ENCODE data around the gene PDE4D.

PDE4D gene

DNA sequence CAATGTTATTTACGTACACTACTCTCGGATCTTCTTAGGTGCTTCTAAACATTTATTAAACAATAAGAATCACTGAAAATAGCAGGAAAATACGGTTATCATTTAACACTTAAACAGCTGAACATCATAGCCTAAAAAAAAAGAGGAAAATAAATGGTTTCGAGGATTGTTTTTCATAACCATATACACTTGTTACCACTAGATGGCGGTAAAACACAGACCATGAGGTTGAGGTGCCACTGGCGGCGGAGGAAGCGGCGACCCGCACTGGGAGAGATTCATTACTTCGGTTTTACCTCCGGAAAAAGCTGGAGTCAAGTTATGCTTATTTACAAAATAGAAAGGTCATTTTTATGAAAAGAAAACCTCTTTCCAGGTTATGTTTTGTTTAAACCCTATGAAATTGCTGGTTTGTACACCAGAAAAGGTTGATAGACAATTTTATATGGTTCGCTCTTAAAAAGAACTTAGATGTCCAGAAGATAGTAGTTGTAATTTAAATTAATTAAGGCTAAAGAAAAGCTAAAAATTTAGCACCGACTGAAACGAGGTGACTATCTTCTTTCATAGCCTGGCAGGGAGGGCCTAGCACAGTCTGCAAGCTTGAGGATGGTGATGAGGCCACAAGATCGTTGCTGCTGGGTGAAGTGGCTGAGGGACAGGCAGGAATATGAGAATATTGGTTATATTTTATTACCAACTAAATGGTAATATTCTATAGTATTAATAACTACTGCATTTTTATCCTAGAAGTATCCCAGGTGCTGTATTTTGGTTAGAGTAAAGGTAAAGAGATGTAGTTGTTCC lies 704.9 kb downstream of the PDE4D start:
- DNase-seq, result peak; percentile 72

DNA sequence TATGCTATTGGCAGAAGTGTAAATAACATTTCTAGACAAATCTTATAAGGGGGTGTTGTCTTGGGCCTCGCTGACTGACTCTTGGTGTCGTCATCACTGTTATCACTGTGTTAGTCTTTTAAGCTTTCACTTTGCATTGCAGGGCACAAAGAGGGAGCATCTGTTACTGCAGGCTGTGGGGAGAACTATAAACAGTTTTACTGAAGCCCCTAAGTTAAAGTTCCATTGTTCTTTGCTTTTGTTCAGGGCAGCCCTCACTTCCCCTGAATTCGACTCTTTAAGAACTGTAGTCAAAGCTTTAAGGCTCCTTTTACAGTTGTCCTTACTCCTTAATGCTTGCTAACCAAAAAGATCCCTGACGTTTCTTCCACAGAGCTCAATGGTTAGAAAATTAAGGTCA lies 705.7 kb downstream of the PDE4D start:
- DNase-seq, result no peak

DNA sequence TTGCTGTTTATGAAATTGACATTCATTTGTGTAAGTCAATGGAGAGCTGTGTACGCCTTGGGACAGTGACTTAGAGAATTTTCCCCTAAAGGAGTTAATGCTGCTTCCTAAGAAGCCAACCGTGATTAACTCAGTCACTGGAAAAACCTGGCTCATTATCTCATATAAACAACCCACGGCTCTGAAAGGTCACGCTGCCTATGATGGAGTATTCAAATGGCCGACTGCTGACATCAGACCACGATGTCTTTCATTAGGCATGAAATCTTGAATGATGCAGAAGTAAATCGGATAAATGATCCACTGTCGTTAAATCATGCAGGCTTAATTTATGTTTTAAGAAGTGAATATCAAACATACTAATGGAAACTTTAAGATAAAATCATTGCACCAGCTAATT lies 706.9 kb downstream of the PDE4D start:
- DNase-seq, result no peak

DNA sequence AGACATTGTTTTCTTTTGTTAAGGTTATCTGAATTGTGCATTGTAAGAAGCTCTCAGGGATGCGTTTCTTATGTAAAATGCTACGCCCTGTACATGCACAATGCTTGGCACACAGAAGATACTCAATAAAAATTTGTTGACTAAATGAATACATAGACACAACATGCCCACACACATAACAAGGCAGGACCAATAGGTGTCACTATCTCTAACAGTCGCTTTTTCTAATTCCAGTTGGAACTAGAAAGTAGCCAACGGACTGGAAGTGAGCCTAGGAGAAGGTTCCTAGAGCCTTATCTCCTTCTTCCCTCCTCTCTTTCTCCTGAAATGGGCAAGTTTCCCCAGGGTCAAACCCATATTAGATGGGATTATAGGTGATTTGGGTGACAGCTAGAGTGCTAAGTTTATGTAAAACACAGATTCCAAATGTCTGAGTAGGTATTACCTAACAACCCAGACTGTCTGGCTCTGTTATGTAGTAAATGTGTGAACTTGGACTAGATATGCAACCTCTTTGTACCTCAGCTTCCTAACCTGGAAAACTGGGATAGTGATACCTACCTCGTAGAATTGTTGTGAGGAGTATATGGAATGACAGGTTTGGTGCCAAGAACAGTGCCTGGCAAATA lies 707.7 kb downstream of the PDE4D start:
- no peak for DNase-seq

DNA sequence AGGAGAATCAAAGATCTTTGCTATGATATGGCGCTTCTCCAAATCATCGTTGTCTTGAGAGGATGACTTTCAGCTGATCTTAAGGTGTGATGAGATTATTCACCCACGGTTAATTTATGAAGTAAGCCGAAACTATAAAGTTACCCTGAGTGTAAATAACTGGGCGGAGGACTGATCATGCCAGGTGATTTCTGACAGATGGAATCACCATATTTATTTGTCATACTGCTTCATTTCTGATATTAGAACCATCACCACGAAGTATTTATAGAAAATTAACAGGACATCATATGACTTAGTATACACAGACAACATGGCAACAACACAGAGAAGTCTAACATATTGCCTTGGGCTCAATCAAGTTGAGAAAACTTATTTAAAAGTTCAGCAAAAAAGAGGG lies 708.8 kb downstream of the PDE4D start:
- no peak for DNase-seq

DNA sequence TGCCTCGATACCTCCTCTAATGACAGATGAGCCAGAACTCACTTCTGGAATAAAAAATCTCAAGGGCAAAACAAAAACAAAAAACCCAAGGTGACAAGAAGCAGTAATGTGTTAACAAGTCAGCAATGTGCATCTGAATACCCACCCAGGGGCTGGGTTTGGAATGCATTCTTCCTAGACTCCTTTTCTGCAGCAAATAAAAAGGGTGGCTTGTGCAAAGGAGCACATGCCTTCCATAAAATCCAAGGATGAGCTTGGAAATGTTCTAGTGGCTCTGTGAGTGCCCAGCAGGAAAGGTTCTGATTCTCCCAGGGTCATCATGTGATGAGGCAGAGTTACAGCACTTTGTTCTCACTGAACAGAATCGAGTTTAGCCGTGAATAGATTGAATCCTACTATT lies 710.8 kb downstream of the PDE4D start:
- no peak for DNase-seq

DNA sequence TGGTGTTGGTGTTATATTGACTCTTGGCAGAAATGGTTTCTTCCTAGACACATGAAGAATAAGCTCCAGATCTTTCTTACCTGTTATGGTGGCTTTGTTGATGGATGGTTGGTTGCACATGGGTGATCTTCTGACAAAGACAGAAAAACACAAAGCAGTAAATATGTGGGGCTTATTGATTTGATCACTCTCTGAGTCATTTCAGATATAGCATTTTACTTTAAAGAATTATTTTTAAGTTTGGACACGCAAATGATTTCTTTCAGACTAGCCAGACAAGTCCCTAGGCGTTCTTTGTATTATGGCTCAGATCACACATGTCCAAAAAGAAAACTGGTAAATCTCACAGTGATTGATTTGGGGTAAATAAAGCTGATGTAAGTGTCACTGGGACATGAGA lies 713.0 kb downstream of the PDE4D start:
- DNase-seq, result no peak

DNA sequence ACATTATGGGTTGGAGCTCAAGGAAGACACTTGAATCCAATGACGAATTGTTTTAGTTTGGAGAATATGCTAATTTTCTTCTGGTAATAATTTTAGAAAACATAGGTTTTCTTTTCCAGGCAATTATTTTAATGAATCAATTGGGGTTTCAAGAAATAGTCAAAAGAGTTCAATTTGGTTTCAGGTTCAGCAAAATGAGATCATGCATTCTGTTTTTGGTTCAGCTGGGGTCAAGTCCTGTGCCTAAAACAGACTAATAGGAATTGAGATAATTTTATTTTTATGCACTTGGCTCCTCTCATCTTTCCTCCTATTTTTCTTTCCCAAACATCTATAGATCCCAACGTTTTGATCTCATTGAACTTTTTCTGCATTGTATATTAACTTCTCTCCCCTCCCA lies 713.8 kb downstream of the PDE4D start:
- DNase-seq, result no peak

DNA sequence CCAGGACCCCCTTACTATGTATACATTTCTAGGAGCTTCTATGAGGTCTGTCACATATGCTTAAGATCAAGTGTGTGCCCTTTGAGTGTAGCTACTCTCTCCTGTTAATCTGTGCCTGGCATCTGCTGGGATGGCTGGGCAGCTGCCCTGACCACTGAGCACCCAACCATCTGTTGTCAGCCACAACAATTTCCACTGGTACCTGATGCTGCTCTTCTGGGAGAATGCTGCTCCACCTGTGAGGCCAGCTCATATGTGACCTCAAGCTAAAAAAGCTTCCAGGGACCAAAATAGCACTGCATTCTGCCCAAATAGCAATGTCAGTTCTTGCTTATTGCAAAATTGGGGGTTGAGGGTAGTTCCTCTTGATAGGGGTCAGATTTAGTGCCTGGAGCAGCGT lies 715.0 kb downstream of the PDE4D start:
- no peak for DNase-seq

DNA sequence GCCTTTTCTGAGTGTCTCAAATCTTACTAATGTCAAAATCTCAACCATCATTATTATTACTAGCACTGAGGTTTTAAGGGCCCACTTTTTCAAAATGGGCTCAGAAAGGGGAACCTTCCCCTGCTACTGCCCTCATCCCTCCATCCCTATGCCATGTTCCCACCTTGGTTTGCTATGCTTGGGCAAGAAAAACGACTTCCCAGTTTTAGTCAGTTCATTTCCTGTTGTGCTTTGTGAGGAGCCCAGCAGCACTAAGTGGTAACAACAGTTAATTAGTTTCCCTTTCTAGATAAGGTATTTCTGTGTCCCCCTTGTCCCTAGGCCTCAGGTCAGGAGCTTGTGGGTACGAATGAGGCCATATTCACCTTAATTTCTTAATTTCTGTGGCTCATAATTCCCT lies 715.5 kb downstream of the PDE4D start:
- DNase-seq, result no peak

DNA sequence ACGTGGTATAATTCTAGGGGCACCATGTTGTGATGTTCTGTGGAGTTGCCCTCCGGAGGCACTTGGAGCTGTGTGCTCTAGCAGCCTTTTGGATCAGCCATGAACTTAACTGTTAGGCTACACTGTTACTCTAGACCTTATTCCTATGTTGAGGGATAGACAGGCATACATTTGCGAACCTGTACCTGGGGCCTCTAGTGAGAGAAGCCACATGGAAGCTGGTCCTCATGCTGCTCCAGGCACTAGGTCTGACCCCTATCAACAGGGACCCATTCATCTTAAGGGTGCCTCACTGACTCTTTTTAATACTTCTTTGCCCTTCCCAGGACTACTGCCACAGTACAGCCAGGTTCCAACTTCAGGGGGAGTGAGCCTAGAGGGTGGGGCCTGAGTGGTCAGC lies 715.9 kb downstream of the PDE4D start:
- no peak for DNase-seq

DNA sequence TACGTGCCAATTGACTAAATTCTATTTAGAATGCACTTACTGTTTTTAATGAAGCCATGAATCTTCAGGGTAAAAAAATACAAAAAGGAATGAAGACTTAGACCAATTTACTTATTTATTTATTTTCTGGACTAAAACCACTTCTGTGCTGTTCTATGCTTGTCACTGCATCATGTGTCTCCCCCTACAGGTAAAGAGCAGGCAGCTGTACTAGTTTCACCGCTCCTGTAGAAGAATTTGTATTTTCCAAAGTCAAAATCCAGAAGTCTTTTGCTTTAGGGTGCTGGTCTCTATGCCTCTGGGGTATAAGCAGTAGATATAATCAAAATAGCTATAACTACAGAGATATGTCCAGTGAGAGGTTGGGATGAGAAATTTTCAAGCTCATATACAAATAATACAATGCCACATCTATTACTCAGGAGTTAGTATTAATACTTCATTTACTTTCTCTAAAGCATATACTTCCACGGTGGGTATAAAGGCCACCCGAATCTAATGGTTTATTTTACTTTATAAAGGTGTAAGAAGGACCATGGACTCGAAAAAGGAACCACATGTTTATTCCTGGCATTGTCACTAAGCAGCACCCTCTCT lies 719.2 kb downstream of the PDE4D start:
- peak; percentile 33 for DNase-seq

DNA sequence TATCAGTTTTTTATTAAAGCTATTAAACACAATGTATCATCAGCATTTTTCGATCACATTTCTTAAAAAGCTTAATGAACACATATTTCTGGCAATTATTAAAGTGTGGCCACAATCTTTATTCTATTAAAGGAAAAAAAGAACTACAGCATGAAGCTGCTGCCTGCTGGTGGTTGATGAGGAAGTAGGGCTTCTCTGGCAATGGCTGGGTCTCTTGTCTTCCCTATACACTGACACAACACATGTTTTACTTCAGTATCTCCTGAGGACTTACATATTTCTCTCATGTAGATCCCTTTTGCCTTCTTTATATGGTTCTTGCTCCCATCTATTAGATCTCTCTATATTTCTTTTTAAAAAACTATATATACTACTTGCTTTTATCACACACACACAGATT lies 719.9 kb downstream of the PDE4D start:
- DNase-seq, result no peak

DNA sequence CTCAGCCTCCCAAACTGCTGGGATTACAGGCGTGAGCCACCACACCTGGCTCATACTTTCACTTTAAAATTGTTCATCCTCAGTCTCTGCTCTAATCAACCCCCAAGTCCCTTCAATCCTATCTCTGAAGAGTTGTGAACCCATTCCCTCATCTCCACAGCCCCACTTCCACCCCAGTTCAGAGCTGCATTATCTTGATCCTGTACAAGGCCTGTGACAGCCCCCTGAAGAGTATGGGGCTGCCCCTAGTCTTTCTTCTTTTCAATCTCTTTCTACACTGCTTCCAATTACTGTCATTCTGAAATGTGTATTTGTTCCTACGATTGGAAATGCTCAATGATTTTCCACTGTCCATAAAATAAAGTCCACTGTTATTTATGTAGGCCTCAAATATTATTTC lies 722.4 kb downstream of the PDE4D start:
- no peak for DNase-seq

DNA sequence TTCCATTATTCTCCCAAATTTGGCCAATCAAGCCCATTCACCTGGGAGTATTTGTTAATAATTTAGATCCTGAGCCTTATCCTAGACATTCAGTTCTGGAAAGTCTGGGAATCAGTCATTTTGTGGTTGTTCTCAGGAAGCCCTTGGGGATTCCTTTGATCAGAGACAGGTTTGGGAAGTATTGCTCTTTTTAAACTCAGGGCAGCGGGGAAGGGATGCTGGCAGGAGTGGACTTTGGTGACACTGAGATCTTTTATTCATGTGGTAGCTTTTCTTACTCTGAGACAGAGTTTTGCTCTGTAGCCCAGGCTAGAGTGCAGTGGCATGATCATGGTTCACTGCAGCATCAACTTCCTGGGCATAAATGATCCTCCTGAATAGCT lies 723.8 kb downstream of the PDE4D start:
- no peak for DNase-seq

DNA sequence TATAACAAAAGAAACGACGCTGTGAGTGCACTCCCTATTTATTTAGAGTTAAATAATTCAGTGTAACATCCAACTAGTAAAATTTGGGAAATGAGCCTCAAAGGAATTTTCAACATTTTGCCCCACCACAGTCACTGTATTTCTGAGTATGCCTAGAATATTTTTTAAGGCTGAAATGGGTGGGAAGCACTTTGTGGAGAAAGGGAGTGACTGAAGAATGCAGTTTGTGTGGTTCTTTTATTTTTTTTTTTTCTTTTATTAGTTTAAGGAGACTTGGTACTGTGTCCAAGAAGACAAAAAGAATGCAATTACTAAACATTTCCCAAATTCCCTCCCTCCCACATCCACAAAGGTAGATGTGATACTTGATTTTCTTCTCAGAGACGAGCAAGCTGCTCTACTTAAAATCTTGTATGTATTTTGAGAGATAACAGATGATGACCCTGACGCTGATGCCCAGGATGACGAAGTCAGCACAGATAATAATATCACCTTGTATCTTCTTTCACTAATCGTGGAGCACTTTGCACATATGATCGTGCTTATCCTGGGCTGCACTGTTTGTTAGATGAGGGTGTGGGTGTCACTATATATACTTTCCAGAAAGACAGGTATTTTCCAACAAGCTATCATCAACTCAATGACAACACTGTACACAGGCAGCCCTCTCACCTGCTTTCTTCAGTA lies 724.3 kb downstream of the PDE4D start:
- DNase-seq, result no peak

DNA sequence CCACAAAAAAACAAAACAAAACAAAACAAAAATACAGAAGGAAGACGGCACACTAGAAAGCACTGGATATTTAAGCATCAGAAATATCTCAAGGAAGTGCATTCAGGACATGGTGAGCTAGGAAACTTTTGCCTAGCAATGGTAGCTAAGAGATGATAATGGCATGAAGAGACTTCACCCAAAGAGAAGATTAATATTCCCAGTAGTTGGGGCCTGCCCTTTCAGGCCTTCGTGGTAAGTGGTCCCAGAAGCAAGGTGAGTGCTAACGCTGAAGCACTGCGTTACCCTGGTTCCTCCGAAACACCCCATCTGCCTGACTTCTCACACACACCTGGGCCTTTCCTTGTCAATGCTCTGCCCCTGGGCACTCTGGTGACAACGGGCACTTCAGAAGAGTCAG lies 725.5 kb downstream of the PDE4D start:
- no peak for DNase-seq

DNA sequence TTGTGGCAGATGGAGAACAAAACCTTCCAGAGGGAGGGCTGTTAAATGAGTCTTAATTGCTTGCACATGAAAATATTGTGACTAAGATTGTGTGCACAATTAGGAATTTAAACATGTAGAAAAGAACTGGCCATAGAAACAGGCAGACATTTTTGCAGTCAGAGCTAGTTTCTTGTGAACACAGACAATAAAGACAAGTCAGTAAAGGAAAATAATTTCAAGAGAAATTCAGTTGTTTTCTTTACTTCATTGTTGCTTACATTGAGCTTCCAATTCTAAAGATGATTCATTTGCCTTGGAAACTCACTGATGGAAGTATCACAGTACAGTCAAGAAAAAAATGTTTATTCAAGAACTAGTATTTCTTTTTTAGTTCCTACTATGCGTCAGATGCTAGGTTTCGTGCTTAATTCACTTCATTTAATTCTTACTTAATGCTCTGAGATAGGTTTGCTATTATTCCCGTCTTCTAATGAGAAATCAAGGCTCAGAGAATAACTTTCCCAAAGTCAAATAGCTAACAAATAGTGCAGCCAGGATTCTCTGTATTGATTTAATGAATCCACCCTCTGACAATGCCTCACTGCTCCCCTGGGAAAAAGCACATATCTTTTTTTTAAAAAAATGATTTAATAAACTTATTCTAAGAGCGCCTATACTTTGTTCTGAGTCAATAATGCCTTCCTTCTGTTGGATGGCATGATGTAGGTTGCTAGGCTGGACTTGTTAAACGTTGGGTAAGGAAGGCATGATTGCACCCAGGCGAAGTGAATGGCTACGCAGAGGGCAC lies 729.3 kb downstream of the PDE4D start:
- DNase-seq, result no peak

DNA sequence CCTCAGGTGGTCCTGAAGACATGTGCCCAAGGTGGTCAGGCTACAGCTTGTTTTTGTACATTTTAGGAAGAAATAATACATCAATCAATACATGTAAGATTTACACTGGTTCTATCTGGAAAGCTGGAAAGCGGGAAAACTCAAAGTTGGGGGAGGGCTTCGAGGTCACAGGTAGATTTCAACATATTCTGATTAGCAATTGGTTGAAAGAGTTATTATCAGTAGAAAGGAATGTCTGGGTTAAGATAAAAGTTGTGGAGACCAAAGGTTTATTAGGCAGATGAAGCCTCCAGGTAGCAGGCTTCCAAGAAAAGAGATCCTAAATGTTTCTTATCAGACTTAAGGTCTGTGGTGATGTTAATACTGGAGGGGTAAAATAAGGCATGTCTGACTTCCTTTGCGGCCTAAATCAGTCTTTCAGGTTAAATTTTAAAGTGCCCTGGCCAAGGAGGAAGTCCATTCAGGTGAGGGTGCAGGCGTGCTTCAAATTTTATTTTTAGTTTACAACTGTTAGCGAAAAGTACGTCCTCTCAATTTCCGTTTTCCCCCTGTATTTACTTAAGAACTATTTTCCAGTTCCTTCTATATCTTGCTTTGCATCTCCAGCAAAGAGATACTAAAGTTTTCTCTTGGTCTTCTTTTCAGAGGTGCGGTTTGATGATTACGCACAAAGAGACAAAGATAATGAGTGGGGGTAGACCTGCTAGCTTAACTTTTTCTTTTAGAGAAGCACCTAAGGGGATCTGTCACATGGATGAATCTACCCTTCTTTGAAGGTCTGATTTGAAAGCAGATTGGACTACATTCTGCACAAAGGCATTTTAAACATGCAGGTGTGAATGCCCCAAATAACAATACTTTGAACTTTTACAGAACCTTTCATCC lies 732.1 kb downstream of the PDE4D start:
- DNase-seq, result no peak

DNA sequence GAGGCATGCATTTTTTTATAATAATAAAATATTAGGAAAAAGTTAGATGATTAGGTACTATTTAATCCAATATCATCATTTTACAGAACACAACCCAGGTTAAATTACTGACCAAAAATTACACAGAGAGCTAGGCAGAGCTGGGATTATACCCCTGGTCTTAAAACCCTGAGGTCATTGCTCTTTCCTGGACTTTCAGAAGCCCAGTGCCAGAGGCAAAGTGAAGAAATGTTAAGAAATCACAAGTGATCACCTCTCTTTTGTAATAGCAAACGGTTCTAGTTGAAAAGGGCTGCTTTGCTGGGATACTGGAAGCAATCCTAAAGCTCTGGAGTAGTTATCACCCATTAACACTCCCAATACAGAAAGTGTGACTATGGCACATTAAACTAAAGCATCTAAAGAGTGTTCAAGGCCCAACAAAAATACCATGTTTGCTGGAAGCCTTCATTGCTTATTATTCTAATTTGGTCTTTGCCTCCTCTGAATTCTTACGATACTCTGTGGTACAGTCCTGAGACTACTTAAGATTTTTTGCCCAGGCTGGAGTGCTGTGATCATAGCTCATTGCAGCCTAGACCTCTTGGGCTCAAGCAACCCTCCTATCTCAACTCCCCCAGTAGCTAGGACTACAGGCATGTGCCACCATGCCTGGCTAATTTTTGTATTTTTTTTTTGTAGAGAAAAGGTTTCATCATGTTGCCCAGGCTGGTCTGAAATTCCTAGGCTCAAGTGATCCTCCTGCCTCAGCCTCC lies 734.7 kb downstream of the PDE4D start:
- no peak for DNase-seq

DNA sequence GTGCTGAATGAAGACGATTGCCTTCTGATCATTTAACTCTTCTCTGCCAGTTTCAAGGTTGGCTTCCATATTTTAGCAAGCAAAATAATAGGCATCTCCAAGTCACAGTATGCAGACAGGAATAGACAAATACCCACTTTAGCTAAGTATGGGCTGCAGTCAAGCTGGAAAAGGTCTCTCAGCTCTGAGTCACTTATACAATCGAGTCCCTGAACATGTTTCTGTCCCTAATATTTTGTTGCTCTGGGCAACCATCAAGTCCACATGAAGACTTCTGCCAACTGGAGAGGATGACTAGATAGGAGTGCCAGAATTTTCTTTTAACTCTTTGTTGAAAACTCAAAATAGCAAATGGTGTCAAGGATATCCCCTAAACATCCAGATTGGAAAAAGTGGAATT lies 735.4 kb downstream of the PDE4D start:
- DNase-seq, result no peak

Data from NCI-H748 treated with DMSO at 0.1 percent for 48 hours (cell line).